Measurements from ENCODE around the gene STK39.

- TF ChIP-seq CTCF (IDR thresholded peaks at IDR 0.05): no peak
- no peak for TF ChIP-seq POLR2A (IDR thresholded peaks at IDR 0.05)
These were observed 184.5 kb downstream of the STK39 start for GRCh38 chr2:168062936-168063335.
